Left ventricle myocardium superior (tissue), 1 donor: ENCODE data around the gene PDE8B. TPM values are rescaled to one million over a fixed set of nuclear protein-coding genes. Genes with fewer than 3 reads are reported as not detected.

Source experiments
- ATAC-seq: fragments of 200-7000 bp; cut with Tn5 transposase; one replicate; pipeline ENCODE4 v1.9.1; 2020; ENCODE audit warnings: mild to moderate bottlenecking, moderate library complexity
- DNase-seq: peaks from one replicate; pipeline ENCODE4 v3.0.0-alpha.2; 2020
- intact Hi-C: fragments of 100-400 bp; cut with micrococcal nuclease; formaldehyde crosslinking; loops from one replicate; pipeline ENCODE4 v1.11.0; 2022
- total RNA-seq: library from RNA; stranded (reverse); fragmentation: NEBNext Ultra II Directional; extraction: Animal tissue kit (Norgen Biotek cat#: 25700); gene quantifications from one replicate; pipeline ENCODE4 v1.2.1, GENCODE V29; 2021
- donor health status: DM: no; HTN: yes; CAD: no; lungs with severe emphysema.

PDE8B gene
- total RNA-seq, 1 donor from 2014 or later: 0.69 TPM

- intact Hi-C loops: no loop called here
- ATAC-seq (no peak), DNase-seq (no peak)
These were observed 209.4 kb downstream of the PDE8B start for GRCh38 chr5:77419644-77420582.

GRCh38 chr5:77420940-77421339 is 210.5 kb downstream of the PDE8B start:
- intact Hi-C loops: no loop called here
- ATAC-seq (no peak), DNase-seq (no peak)

GRCh38 chr5:77423022-77423750 is 212.7 kb downstream of the PDE8B start:
- DNase-seq (no peak), ATAC-seq (no peak)
- intact Hi-C loops: no loop called here

GRCh38 chr5:77424921-77425320 is 214.4 kb downstream of the PDE8B start:
- no peak for ATAC-seq
- no peak for DNase-seq
- intact Hi-C loops: no loop called here

- ATAC-seq: no peak
- DNase-seq: no peak
- intact Hi-C loops: no loop called here
These were observed 214.9 kb downstream of the PDE8B start for GRCh38 chr5:77425420-77425819.

- DNase-seq (no peak), ATAC-seq (no peak)
- intact Hi-C loops: no loop called here
These were observed 215.6 kb downstream of the PDE8B start for GRCh38 chr5:77425998-77426659.

GRCh38 chr5:77426670-77427069 is 216.2 kb downstream of the PDE8B start:
- DNase-seq (no peak), ATAC-seq (no peak)
- intact Hi-C loops: no loop called here

- ATAC-seq (no peak), DNase-seq (no peak)
- intact Hi-C loops: no loop called here
These were observed 217.5 kb downstream of the PDE8B start for GRCh38 chr5:77427998-77428397.

- no peak for ATAC-seq
- intact Hi-C loops: no loop called here
- no peak for DNase-seq
These were observed 218.0 kb downstream of the PDE8B start for GRCh38 chr5:77428526-77428925.

- intact Hi-C loops: no loop called here
- ATAC-seq: no peak
These were observed 220.2 kb downstream of the PDE8B start for GRCh38 chr5:77430726-77431125.

GRCh38 chr5:77431286-77431685 is 220.8 kb downstream of the PDE8B start:
- DNase-seq (no peak), ATAC-seq (no peak)
- intact Hi-C loops: no loop called here

More at GRCh38 chr5:77430726-77431125, 220.2 kb downstream of the PDE8B start:
- DNase-seq: no peak

GRCh38 chr5:77431719-77432118 is 221.2 kb downstream of the PDE8B start:
- DNase-seq (no peak), ATAC-seq (no peak)
- intact Hi-C loops: no loop called here

- intact Hi-C loops: no loop called here
- ATAC-seq: no peak
- no peak for DNase-seq
These were observed 226.7 kb downstream of the PDE8B start for GRCh38 chr5:77437194-77437593.

GRCh38 chr5:77438071-77438470 is 227.6 kb downstream of the PDE8B start:
- intact Hi-C loops: no loop called here
- ATAC-seq (no peak), DNase-seq (no peak)

- intact Hi-C loops: no loop called here
- ATAC-seq (no peak), DNase-seq (no peak)
These were observed 233.2 kb downstream of the PDE8B start for GRCh38 chr5:77443670-77444069.

GRCh38 chr5:77444356-77444755 is 233.9 kb downstream of the PDE8B start:
- intact Hi-C loops: no loop called here
- DNase-seq: no peak
- ATAC-seq: no peak

GRCh38 chr5:77448831-77449230 is 238.4 kb downstream of the PDE8B start:
- DNase-seq: no peak

GRCh38 chr5:77449277-77449676 is 238.8 kb downstream of the PDE8B start:
- ATAC-seq (peak; percentile 90), DNase-seq (no peak)
- intact Hi-C loops: no loop called here

More at GRCh38 chr5:77448831-77449230, 238.4 kb downstream of the PDE8B start:
- intact Hi-C loops: no loop called here
- peak; percentile 12 for ATAC-seq

- intact Hi-C loops: no loop called here
- DNase-seq (no peak), ATAC-seq (no peak)
These were observed 239.5 kb downstream of the PDE8B start for GRCh38 chr5:77449981-77450380.

GRCh38 chr5:77452351-77452750 is 241.9 kb downstream of the PDE8B start:
- DNase-seq: no peak
- no peak for ATAC-seq

More at GRCh38 chr5:77452351-77452750, 241.9 kb downstream of the PDE8B start:
- intact Hi-C loops: no loop called here
